ENCODE measurements around the gene RUVBL1.
"Not testable (repeated sequence)": the region's sequence is repeated elsewhere in the genome, so short reads cannot be mapped to it uniquely, and the experiment has no call there.

Gene RUVBL1

DNA sequence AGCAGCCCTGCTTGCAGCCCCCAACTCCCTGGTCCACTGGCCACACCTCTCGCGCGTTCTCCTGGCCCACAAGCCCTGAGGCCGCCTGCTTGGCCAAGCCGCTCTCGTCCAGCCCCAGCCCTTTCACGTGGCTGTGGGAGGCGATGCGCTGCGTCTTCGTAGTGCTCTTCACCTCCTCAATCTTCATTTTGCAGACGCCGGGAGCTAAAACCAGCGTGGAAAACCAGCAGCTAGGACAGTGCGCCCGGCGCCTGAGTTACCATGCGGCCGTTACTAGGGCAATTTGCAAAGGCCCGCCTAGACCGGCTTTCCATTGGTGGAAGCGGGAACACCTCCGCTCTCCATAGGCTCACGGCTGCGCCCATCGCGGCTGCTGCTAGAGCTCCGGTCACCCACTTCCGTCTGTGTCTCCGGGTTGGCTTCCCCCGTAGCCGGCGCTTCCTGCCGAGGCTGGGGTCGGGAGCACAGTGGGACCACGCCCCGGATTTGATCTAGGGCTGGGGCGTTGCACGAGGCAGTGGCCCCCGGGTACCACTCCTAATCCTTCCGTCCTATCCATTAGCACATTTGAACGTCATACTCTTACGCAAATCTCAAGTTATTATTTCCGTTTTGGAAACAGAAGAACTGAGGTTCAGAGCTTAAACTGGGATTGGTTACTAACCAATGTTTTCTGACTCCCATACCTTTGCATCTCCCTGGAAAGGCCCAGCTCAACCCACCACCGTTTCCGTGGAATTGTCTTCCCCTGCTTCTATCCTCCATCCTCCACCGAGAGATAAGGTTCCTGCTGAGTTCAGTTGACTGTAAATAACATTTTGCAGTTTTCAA, at the start of gene RUVBL1:
TSS of gene RUVBL1 (minus strand) at position 275 of the 831 bp plus-strand sequence. CDS start at position 187, 88 bp downstream.
- DNase-seq = peak; percentile 97 to 98

DNA sequence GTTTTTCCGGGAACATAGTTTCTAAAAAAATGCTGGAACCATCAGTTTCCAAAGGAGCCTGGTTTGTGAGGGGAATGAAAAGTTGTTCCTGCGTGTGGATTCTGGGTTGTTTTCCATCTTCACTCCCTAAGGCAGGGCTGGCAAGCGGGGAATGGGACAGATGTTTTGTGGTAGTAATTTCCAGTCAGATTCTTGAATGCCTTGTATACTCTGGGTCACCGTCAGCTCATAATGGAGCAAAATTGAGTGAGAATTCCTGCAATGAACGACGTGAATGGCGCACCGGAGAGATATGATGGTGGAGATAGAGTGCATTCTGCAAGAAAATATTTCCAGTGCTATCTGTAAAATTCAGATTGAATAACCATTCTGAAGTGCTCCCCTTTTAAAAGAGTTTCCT, 49.6 kb upstream of the RUVBL1 start:
- no peak for DNase-seq

DNA sequence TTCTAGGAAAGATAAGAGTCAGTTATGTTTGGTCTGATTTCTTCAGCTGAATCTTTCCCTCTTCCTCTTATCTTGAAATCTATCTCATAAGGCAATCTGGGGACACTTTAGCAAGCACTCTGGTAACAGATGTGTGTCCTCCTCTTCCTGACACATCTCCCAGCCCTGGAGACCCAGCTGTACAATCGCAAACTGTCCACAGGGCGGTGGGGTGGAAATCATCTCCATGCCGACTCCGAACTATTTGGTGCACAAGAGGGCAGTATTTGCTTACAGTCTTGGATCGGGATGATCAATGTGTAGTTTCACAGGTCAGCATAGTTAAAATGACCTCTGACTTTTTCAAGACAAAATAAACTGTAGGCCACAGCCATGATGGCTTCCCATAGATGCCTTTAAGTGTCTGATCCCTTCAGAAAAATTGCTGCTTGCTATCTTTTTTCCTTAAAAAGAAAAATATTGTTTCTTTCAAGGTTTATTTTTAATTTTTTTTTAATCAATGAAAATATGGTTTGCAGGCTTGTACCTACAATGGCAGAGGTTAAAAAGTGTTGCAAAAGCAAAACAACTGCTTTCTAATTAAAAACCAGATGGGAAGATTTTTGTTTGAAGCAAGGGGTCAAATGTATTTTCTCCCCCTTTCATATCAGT, 47.4 kb upstream of the RUVBL1 start:
- DNase-seq = peak in 1 of 2 donors; percentile 20

DNA sequence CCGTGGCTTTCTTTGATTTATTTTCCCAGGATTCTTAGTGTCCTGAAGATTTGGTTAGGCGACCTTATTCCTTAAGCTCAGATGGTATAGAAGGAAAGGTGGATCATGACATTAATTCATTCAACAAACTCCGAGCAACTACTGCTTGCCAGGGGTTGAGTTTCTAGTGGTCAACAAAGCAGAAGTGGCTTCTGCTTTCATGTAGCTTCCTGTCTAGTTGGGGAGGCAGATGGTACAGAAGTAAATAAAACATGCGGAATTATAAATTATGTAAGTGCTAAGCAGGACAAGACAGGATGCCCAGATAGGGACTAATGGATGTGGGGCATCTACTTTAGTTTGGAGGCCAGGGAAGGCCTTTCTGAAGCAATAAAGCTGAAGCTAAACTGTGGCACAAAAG, 45.2 kb upstream of the RUVBL1 start:
- DNase-seq = no peak

DNA sequence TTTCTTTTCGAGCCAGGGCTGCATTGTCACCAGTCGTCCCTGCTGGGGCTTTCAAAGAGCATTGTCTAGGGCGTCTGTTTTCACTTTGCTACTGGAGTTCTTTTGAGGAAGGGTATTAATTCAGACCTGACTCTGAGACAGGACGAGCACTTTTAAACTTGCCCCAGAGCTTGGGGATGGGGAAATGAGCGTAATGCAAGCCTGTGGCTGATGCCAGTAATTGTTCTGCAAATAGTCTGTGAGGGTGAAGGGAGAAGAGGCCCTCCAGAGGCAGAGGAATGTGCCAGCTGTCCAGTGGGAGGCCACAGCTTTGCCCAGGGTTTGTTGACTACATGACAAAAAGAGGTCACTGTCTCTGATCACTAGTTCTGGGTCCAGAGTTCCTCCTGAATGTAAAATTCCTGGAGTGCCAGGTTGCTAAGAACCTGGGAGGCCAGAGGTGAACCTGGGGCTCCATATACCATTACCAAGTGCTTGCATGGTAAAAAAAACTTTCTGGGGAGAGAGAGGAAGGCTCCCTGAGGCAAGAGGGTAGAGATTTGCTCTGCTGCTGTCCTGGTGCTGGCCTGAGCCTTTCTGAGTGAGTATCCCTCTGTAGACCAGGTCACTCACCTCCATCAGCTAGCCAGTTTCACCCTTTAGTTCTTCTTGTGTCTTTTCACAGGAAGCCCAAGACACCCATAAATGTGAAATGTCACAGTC, 44.5 kb upstream of the RUVBL1 start:
- no peak for DNase-seq

DNA sequence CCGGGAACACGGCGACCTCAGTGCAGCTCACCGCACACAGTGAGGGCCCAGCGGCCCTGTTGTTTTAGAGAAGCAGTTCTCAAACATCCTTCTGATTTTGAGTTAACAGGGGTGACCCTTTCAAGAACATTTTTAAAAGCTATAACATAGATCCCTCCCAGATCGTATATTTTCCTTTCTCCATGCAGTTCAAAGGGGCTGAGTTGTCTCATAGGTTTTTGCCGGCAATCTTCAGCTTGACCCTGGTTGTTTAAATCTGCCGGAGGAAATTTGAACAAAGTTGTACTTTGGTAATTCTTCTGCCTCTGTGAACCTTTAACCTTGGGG, 44.0 kb upstream of the RUVBL1 start:
- no peak for DNase-seq

DNA sequence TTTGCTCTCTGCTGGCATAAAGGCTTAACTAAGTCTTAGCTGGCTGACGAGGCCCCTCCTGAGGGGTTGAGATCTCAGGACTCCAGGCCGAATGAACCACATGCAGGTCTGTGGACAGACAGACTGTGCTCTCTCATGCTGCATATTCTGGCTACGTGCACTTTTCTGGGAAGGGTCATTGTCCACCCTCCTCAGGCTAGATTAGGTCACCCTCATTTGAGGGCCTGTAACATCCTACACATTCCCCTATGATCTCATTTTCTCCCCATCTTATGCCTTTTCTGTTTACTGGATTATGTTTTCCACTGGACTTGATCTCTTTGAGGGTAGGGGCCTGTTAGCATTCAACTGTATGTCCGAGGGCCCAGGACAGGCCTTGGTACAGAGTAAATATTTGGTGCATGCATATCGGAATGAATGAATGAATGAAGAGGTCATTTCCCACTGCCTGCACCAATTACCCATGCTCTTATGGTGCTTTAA, 43.4 kb upstream of the RUVBL1 start:
- DNase-seq = no peak

DNA sequence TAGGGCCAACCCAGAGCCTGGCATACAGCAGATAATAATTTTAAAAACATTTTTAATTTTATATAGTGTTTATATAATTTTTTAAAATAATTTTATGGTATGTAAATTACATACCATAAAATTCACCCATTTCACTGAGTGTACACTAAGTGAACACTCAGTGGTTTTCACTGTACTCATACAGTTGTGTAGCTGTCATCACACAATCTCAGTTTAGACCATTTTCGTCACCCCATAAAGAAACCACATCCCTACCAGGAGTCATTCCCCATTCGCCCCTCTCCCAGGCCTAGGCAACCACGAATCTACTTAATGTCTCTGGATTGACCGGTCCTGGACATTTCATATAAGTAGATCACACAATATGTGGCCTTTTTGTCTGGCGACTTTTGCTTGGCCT, 39.8 kb upstream of the RUVBL1 start:
- DNase-seq = no peak

DNA sequence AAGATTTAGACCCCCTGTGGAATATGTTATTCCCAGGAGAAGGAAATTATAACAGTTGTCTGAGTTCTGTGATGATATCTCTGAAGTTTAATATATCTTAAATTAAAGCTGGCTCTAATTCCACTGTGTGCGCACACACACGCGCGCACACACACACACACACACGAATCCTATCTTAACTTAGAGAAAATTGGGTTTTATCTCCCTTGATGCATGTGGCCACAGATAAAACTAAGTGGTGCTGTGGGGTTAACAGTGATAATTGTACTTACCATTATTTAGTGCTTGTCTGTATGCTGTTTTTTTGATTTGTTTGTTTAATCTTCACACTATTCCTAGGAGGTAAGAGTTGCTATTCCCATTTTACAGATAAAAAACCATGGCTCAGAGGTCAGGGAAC, 37.0 kb upstream of the RUVBL1 start:
- no peak for DNase-seq

DNA sequence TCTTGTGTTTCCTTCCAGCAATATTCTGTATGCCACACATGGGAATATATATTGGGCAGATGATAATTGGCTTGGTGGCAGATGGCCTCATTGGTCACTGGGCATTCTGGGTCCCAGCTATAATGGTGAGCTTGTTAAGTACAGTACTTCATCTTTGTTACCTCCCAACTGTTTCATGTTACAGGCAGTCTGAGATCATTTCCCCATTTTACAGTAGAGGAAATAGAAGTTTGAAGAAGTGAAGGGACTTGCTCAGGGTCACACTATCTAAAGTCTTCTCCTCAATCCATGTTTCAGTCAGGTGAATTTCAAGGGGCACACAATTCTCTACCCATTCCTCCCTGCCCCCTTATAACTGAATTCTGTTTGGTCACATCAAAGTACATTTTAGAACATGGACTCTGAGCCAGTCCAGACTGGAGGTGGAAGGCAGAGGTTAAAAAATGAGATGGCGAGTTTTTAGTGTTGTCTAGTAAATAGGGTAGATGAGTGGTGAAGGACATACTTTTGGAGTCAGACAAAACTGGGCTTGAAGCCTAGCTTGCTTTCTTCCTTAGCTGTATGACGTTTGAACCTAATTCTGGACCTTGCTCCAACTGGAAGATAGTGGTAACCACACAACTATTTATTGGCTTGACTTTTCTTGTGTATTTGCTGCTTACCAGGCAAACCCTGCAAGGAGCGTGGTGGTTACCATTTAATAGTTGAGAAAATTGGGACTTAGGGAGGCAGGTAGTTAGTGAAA, 32.2 kb upstream of the RUVBL1 start:
- DNase-seq = no peak

DNA sequence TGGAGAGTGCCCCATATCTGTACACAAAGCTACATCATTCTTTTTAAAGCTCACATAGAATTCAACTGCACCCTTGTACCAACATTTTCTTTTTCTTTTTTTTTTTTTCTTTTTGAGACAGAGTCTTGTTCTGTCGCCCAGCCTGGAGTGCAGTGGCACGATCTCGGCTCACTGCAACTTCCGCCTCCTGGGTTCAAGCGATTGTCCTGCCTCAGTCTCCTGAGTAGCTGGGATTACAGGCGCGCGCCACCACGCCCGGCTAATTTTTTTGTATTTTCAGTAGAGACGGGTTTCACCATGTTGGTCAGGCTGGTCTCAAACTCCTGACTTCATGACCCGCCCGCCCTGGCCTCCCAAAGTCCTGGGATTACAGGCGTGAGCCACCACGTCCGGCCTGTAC, 30.7 kb upstream of the RUVBL1 start:
- DNase-seq = not testable (repeated sequence)

DNA sequence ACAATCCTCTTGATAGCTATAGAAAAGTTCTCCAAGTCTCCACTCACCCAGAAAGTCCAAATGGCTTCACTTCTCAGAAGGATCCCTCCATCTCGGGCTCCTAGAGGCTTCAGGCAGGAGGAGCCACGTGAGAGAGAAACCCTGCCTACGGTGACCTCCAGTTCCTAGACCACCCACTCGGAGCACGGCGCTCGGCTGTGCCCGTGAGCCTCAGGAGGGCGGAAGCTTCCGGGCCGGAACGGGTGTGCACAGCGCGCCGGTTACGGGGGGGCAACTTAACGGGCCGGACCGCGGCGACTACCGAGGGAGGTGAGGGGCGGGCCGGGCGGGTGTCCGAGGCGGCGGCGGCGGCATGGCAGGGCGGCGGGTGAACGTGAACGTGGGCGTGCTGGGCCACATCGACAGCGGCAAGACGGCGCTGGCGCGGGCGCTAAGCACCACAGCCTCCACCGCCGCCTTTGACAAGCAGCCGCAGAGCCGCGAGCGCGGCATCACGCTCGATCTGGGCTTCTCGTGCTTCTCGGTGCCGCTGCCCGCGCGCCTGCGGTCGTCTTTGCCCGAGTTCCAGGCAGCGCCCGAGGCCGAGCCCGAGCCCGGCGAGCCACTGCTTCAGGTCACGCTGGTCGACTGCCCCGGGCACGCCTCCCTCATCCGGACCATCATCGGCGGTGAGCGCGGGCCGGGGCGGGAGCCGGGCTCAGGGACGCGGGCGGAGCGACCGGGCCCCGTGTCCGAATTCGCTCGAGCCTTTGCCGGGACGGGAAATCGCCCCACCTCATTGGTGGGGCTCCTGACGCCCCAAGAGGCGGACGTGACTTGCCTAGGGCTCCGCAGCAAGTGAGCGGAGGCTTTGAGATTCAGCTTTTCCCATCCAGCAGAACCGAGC, 29.8 kb upstream of the RUVBL1 start, which contains the start of gene EEFSEC:
TSS of gene EEFSEC (plus strand) at position 326 of the 886 bp plus-strand sequence. CDS start at position 353, 27 bp downstream.
- peak; percentile 84 to 89 for DNase-seq

DNA sequence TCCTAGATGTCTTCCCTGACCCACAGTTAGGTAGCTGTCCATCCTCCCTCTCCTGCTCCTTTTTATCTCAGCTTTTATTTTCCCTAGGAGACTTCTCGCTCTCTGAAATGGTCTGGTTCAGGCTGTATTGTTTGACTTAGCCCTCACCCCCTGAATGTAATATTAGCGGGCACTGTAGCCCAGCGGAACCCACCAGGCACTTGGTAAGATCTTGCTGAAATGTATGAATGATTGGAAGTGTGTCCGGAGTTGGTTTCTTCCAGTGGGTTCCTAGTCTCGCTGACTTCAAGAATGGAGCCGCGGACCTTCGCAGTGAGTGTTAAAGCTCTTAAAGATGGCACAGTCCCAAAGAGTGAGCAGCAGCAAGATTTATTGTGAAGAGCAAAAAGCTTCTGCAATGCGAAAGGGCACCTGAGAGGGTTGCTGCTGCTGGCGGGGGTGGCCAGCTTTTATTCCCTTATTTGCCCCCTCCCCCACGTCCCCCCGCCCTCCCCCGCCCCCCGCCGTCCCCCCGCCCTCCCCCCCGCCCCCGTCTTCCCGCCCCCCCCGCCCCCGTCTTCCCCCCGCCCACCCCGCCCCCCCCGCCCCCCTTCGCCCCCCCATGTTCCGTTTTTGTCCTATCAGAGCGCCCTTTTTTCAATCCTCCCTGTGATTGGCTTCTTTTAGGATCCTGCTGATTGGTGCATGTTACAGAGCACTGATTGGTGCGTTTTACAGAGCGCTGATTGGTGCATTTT, 29.0 kb upstream of the RUVBL1 start:
- DNase-seq = peak; percentile 79 to 87

DNA sequence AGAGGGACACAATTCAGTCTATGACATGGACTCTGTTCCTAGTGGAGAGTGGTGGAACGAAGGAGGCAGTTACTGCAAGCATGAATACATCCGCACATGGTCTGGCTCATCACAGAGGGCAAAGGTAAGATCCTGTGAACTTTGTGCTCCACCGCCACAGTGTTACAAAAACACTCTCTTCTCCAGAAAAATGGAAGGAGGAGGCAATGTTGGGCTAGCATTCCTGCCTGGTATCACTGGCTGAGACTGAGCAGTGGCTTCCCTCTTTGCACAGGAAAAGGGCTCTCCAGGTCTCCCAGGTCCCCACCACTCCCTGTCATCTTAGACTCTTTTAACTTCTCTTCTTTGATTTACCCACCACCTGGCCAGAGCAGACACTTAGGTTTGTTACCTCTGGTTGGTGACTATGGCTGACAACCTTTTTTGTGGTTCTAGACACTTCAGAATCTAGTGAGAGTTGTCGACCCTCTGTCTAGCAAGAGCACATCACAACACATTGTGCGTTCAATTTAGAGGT, 28.2 kb upstream of the RUVBL1 start:
- no peak for DNase-seq

DNA sequence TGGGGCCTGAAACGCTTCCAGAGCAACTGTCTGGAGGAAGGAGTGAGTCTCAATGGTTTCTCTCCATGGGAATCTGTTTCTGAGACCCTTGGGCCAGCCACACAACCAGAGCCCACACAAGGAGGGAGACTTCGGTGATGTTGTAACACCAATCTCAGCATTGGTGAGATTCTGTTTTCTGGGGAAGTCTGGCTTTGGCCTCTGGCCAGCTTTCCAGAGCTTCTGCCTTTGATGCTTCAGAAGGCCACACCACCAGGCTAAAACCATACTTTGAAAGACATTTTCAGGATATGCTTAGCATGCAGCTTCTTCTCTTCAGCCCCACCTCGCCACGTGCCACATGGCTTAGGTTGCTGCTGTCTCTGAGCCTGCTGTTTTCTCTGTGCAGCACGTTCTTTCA, 26.0 kb upstream of the RUVBL1 start:
- DNase-seq = no peak

DNA sequence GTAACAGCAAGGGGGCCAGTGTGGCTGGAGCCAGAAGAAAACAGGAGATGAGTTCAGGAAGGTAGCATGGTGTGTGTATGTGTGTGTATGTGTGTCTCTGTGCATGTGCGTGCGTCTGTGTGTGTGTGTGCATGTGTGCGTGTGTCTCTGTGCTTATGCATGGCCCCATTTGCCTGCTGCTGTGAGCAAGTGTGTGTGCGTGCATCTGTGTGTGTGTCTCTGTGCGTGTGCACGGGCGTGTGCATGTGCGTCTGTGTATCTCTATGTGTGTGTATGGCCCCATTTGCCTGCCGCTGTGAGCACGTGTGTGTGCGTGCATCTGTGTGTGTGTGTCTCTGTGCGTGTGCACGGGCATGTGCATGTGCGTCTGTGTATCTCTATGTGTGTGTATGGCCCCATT, 22.6 kb upstream of the RUVBL1 start:
- no peak for DNase-seq

DNA sequence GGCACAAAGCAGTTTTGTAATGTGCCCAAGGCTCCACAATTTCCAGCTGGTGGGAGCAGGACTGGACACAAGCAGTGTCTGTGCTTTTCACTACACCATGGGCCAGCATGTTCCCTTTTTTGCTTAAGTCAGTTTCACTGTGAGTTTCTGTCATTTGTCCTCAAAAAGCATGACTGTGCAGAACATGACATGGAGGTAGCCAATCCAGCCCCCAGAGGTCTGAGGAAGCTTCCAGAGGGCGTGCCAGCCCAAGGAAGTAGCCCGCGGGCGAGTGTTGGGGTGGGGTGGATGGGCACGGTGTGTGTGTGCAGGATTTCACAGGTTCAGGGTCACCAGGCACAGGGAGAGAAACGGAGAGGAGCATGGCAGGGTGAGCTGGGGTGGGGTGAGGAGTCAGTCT, 21.7 kb upstream of the RUVBL1 start:
- peak in 1 of 2 donors; percentile 39 for DNase-seq

DNA sequence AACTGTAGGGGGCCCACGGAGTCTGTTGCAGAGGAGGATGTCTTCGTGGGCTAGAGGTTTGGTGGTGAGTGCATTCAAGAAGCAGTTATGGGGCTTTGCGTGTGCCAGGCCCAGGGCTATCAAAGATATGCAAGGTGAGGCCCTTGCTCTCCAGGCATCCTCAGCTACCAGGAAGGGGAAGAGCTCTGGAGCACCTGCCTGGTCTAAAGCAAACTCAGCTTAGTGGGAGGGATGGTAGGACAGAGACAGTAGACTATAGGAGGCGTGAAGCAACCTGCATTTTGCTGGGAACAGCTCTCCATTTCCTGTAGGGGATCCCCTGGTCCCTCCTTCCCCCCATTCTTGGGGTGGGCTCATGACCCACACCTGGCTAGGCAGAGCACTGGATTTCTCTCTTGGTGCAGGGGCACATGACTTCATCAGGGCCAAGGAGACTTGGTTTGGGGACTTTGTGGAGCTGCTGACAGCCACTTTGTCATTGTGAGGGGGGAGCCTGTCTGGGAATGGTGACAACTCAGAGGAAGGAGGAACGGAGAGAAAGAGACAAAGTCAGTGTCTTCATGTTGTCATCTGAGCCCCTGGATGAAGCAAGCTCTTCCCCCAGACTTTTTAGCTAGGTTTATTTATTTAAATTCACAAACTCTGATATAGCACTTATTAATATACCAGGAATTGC, 21.0 kb upstream of the RUVBL1 start:
- no peak for DNase-seq

DNA sequence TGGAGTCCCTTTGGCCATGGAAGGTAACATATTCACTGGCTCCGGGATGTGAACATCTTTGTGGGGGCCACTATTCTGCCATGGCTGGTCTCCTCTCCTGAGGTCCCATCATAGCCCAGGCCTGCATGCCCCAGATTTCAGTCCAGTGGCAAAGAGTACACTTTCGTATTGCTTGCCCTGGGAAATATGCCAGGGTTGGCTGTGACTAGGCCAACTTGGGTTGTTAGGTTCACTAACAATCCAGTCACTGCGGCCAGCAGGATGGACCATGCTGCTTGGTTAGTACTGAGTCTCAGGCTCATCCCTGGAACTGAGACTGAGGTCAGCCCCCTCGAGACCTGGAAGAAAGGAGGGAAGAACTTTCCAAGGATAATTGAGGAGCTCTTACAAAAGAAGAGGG, 19.9 kb upstream of the RUVBL1 start:
- no peak for DNase-seq

DNA sequence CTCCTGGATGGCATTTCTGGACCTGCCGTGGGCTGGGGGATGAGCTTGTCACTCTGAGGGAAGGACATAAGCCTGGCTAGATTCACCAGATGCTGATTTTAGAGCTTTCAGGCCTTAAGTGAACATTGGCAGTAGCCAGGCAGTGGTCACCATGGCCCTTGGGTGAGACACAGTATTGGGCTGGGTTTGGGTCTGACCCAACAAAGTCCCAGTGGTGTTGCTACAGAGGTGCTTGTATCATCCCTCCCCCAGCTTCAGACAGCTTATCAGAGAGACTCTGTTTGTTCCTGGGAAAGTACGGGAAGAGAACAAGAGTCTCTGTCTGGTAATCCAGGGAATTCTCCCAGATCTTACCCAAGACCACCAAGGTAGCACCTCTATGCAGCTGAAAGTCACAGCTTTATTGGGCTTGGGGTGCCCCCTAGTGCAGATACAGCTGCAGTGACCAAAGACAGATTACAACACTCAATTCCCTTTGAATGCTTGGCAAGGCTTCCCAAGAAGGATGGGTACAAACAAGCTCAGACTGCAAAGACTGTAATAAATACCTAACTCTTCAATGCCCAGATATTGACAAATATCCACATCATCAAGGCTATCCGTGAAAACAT, 9.8 kb upstream of the RUVBL1 start:
- peak; percentile 51 to 68 for DNase-seq

Measured in CD4-positive, alpha-beta T cell treated with Interleukin-4 for 1 hour (primary cell).